Measurements from ENCODE around the gene NOD2.

NOD2 gene

GRCh38 chr16:50694206-50694605 lies 800 bp downstream of the NOD2 start:
- DNase-seq (ENCODE audit: low read depth): no peak

DNA sequence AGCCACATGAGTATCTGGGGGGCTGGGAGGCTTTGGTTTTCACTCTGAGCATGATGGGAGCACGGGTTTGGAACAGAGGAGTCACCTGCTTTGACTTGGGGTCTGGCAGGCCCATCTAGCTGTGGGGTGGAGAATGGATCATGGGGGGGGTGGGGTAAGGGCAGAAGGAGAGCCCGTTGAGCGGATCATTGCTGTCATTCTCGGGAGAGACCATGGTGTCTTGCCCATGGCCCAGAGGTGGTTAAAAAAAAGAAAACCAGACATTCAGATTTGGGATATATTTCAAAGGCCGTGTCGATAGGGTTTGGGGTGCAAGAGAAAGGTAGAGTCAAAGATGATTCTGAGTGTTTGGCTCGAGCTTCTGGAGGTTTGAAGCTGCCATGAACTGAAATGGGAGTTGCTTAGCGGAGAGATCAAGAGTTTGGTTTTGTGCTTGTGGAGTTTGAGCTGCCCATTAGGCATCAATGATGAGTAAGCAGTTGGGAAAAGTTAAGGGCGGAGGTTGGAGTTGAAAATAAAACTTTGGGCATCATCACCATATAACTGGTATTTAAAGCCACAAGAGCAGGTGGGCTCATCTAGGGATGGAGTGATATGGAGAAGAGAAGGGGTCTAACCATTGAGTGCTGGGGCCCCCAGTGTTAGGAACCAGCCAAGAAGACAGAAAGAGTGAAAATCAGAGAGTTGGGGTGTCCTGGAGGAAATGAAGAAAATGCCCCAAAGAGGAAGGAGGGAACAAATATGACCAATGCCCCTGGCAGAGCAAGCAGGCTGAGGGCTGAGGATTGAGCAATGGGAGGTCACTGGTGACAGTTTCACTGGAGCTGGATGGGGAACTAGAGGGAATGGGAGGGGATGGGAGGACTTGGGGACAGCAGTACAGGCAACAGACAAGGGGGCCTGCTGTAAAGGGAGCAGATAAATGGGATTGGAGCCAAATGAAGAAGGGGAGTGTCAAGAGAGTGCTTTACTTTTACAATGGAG lies 1.9 kb downstream of the NOD2 start:
- DNase-seq (ENCODE audit: low read depth): no peak

- DNase-seq (ENCODE audit: low read depth): no peak
These were observed 2.7 kb downstream of the NOD2 start for GRCh38 chr16:50696126-50696525.

DNA sequence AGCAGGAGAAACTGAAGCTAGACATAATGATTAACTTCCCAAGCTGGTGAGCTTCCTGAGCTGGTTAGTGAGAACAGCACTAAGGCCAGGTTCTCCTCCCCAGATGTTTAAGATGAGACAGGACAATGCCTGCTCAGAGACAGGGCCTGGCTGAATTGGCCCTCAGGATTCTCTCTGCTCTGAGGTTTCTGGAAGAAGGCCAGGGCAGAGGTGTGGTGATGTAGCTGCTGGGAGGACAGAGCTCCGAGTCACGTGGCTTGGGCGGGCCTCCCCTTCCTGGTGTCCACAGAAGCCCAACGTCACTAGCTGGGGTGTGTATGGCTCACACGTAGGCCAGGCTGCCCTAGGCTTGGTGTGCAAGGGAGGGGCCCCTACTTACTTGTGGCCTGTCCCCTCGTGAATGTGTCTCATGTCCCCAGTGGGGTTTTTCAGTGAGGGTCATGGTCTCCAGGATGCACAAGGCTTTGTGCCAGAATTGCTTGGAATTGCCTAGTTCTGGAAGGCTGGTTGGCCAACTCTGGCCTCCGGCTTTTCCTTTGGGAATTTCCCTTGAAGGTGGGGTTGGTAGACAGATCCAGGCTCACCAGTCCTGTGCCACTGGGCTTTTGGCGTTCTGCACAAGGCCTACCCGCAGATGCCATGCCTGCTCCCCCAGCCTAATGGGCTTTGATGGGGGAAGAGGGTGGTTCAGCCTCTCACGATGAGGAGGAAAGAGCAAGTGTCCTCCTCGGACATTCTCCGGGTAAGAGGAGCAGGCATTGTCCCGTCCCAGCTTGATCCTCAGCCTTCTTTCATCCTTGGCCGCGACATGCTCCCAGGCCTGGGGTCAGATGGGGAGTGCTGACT lies 3.4 kb downstream of the NOD2 start:
- no peak for DNase-seq (ENCODE audit: low read depth)

- no peak for DNase-seq (ENCODE audit: low read depth)
These were observed 4.0 kb downstream of the NOD2 start for GRCh38 chr16:50697421-50697715.

DNA sequence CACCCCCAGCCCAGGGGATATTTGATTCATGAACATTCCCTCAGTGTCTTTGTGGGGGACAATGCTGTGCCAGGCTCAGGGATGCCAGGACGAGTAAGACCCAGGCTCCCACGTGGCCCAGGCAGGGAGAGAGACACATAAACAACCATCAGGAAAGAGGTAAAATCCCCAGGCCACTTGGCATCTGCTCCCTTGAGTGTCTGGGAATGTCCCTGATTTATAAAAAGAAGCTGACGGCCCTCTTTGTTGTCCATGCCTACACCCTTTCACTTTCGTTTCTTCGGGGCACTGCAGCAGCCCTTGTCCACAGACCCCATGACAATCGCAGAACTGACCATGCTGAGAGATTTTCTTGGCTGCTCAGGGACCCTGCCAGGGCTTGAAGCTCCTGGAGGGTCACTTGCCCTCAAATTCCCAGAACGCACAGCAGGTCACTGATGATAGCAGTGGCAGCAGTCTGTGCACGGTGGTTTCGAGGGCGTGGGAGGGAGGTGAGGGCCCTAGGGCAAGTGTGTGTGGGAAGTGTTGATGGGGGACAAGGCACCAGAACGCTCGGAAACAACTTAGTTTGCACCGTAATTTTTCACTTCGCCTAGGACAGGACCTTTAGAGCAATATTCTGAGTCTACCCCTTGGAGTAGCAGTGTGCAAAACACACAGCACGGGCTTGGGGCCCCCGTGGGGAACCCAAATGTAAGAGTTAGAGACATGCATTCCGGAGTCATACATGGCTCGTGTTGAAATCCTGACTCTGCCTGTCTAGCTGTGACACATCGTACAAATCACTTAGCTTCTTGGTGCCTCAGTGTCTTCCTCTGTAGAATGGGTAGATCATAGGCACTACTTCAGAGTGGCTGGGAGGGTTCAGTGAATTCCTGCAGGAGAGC lies 4.7 kb downstream of the NOD2 start:
- DNase-seq (ENCODE audit: low read depth): peak; percentile 35

DNA sequence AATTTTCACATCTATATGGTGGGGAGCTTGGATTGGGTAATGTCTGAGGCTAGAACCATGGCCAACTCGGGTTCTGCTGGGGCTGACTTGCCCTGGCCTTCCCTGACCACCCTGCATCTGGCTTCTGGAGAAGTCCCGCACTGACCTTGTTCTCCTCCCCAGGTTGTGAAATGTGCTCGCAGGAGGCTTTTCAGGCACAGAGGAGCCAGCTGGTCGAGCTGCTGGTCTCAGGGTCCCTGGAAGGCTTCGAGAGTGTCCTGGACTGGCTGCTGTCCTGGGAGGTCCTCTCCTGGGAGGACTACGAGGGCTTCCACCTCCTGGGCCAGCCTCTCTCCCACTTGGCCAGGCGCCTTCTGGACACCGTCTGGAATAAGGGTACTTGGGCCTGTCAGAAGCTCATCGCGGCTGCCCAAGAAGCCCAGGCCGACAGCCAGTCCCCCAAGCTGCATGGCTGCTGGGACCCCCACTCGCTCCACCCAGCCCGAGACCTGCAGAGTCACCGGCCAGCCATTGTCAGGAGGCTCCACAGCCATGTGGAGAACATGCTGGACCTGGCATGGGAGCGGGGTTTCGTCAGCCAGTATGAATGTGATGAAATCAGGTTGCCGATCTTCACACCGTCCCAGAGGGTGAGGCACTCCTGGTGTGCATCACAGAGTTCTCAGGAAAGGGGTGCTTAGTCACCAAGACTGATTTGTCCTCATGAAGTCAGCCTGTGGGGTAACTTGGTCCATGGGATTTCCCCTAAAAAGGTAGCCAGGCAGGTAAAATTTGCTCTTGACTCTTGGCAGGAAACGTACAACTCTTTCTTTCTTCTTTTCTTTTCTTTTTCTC lies 6.1 kb downstream of the NOD2 start:
- peak; percentile 66 for DNase-seq (ENCODE audit: low read depth)

GRCh38 chr16:50702725-50703124 lies 9.3 kb downstream of the NOD2 start:
- DNase-seq (ENCODE audit: low read depth): no peak

GRCh38 chr16:50704245-50704644 lies 10.8 kb downstream of the NOD2 start:
- DNase-seq (ENCODE audit: low read depth): no peak

DNA sequence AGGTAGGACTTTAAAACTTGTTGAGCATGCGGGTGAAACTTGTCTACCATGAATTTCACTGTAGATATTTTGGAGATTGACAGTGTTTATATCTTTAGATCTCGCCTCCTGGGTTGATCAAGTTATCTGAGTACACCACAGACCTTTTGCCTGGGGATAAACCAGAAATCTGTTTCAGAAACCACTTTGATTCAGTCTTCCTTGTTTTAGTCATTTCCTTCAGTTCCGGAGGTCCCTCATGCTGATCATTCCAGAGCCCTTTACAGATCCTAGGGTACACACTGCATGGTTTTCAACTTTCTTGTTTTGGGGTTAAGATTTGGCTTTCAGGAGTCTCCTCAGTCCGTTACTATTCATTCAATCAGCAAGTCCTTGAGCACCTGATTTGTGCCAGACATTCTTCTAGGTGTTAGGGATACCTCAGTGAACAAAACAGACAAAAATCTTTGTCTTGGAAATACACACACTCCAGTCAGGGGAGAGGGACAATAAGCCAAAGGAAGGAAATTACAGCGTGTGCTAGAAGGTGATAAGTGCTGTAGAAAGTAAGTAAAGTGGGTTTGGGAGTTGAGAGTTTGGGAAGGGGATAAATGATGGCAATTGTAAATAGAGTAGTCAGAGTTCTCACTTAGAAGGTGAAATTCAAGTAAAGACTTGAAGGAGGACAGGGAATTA lies 12.2 kb downstream of the NOD2 start:
- DNase-seq (ENCODE audit: low read depth): no peak

GRCh38 chr16:50706250-50706649 lies 12.8 kb downstream of the NOD2 start:
- DNase-seq (ENCODE audit: low read depth): no peak

DNA sequence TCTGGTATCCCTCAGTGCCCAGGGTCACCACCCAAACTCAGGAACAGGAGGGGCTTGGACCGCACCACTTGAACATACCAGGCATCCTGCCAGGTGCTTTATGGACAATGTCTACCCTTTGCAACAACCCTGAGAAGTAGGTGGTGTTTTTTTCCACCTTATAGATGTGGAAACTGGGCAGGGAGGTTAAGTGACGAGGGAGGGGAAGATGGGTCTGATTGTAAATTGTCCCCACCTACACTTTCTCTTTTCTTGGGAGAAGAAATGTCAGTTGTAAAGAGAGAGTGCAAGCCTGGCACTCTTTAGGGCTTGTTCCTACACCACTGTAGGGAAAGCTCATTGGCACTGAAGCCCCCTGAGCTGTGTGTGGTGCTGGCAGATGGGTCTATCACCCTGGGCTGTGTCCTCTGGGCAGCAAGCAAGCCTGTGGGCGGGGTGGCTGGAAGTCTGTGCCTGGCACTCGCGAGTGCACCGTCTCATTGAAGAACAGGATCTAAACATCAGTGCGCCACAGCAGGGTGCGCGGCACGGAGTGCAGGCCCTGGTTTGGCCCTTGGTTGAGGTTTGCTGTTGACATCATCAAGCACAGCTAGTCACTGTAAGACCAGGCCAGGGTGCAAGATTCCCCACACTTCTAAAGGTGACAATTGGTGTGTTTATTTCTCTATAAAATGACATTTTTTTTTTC lies 15.1 kb downstream of the NOD2 start:
- DNase-seq (ENCODE audit: low read depth): no peak

GRCh38 chr16:50709061-50709684 lies 15.8 kb downstream of the NOD2 start:
- DNase-seq (ENCODE audit: low read depth): no peak

GRCh38 chr16:50709980-50710379 lies 16.6 kb downstream of the NOD2 start:
- DNase-seq (ENCODE audit: low read depth): no peak

DNA sequence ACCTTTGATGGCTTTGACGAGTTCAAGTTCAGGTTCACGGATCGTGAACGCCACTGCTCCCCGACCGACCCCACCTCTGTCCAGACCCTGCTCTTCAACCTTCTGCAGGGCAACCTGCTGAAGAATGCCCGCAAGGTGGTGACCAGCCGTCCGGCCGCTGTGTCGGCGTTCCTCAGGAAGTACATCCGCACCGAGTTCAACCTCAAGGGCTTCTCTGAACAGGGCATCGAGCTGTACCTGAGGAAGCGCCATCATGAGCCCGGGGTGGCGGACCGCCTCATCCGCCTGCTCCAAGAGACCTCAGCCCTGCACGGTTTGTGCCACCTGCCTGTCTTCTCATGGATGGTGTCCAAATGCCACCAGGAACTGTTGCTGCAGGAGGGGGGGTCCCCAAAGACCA lies 17.6 kb downstream of the NOD2 start:
- no peak for DNase-seq (ENCODE audit: low read depth)

- DNase-seq (ENCODE audit: low read depth): no peak
These were observed 18.6 kb downstream of the NOD2 start for GRCh38 chr16:50711862-50712559.

DNA sequence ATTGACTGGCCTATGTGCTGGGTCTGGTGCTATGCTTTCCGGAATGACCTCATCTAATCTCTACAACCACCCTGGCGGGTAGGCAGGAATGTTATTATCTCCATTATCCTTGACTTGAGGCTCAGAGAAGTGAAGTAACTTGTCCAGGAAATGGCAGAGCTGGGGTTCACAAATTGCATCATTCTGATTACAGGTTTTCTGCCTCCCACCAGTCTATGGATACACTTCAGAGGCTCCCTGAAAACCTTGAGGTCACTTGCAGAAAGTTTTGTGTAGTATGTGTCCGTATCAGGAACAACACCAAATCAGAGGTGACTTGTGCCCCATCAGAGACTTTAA lies 19.1 kb downstream of the NOD2 start:
- no peak for DNase-seq (ENCODE audit: low read depth)

- DNase-seq (ENCODE audit: low read depth): no peak
These were observed 19.6 kb downstream of the NOD2 start for GRCh38 chr16:50712956-50713355.

DNA sequence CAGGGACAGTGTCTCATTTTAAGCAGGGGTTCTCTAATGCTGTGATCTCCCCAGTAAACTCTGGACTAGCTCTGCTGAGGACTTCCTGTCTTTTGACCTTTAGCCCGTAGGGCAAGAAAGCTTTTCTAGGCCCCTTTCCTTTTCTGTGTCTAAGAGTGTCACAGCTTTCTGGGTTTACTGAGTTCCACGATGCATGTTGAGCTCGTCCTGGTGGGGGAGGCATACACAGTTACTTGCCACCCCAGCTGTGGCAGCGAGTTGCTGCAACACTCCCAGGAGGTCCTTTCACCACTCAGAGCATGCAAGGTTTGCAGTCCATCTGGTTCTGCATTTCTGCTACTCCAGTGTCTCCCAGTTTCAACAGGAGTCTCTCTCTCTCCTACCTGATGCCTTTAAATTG lies 23.7 kb downstream of the NOD2 start:
- DNase-seq (ENCODE audit: low read depth): no peak

All from activated T-cell treated with anti-CD3 and anti-CD28 coated beads for 24 hours (primary cell).